Keratinocyte (primary cell): Measurements from ENCODE around the gene ZNF789. TPM values are rescaled to one million over a fixed set of nuclear protein-coding genes. Genes with fewer than 3 reads are reported as not detected.

Experiments
- DNase-seq: peaks from one replicate; pipeline ENCODE4 v3.0.0-alpha.2; 2011; ENCODE audit warnings: low read depth, missing footprints, low spot score
- FAIRE-seq: peaks from 2 replicates; lab custom pipeline; 2011; peaks lifted over from hg19 to GRCh38; lab: Jason Lieb, UNC
- H2AFZ ChIP-seq: 2 replicates; pipeline ENCODE4 v1.6.0; 2012; ENCODE audit warnings: low read length, control low read depth, inconsistent platforms; ENCODE audit not compliant: control insufficient read depth
- H3K27ac ChIP-seq: 2 replicates; pipeline ENCODE4 v1.5.1; 2011; ENCODE audit warnings: low read length; ENCODE audit not compliant: control insufficient read depth, insufficient read depth
- H3K27me3 ChIP-seq: 3 replicates; pipeline ENCODE4 v1.6.0; 2011; ENCODE audit warnings: low read length; ENCODE audit not compliant: control insufficient read depth, insufficient read depth; ENCODE audit errors: extremely low read depth
- H3K36me3 ChIP-seq, 2 experiments: 2 replicates in 1 of 2; 3 replicates in 1 of 2; pipeline ENCODE4 v1.5.1; 2011; ENCODE audit warnings: low read length in 2 of 2, mild to moderate bottlenecking in 1 of 2; ENCODE audit not compliant: control insufficient read depth in 2 of 2, insufficient read depth in 2 of 2; ENCODE audit errors: extremely low read depth in 1 of 2
- H3K4me1 ChIP-seq: 3 replicates; pipeline ENCODE4 v1.5.1; 2011; ENCODE audit warnings: low read length; ENCODE audit not compliant: control insufficient read depth, insufficient read depth; ENCODE audit errors: extremely low read depth
- H3K4me2 ChIP-seq: 3 replicates; pipeline ENCODE4 v1.6.0; 2011; ENCODE audit warnings: low read depth, low read length; ENCODE audit not compliant: control insufficient read depth, insufficient read depth; ENCODE audit errors: extremely low read depth
- H3K4me3 ChIP-seq, 3 experiments: fragments of 200-600 bp in 1 of 3; sonication (generic) in 1 of 3; 2 replicates in 2 of 3; 3 replicates in 1 of 3; pipeline ENCODE4 v1.5.1; 2011 to 2016; ENCODE audit warnings: low read length in 3 of 3, mild to moderate bottlenecking in 3 of 3, control low read depth in 2 of 3, inconsistent platforms in 1 of 3, low read depth in 1 of 3, mixed read lengths in 1 of 3, mixed run types in 1 of 3, moderate library complexity in 1 of 3; ENCODE audit not compliant: control insufficient read depth in 2 of 3, insufficient read depth in 2 of 3; ENCODE audit errors: extremely low read depth in 1 of 3
- H3K79me2 ChIP-seq: 2 replicates; pipeline ENCODE4 v1.6.0; 2012; ENCODE audit warnings: low read length; ENCODE audit not compliant: control insufficient read depth, insufficient read depth
- H3K9ac ChIP-seq: 3 replicates; pipeline ENCODE4 v1.6.0; 2011; ENCODE audit warnings: low read length; ENCODE audit not compliant: control insufficient read depth, insufficient read depth; ENCODE audit errors: extremely low read depth
- H3K9me1 ChIP-seq: 3 replicates; pipeline ENCODE4 v1.6.0; 2011; ENCODE audit warnings: low read length; ENCODE audit not compliant: control insufficient read depth, insufficient read depth; ENCODE audit errors: extremely low read depth
- H3K9me3 ChIP-seq: 2 replicates; pipeline ENCODE4 v1.5.1; 2012; ENCODE audit warnings: low read depth, low read length; ENCODE audit not compliant: control insufficient read depth
- H4K20me1 ChIP-seq: 3 replicates; pipeline ENCODE4 v1.6.0; 2011; ENCODE audit warnings: low read length; ENCODE audit not compliant: control insufficient read depth, insufficient read depth; ENCODE audit errors: extremely low read depth
- EZH2 ChIP-seq: IDR thresholded peaks from one replicate; pipeline ENCODE4 v1.6.1; 2012; ENCODE audit warnings: inconsistent platforms, mild to moderate bottlenecking, low read length, moderate library complexity
- dilution Hi-C: fragments of 300-500 bp; cut with MboI; formaldehyde crosslinking; loops from one replicate; pipeline ENCODE4 v1.7.0; 2020; ENCODE audit warnings: low sequenced_read_pairs; ENCODE audit not compliant: extremely low pct_ligation_motif_present
- polyA plus RNA-seq, 5 experiments: library from polyadenylated mRNA; depleted of rRNA in 3 of 5; stranded (reverse) in 3 of 5; stranded (forward) in 1 of 5; unstranded in 1 of 5; fragments of >200 nt; gene quantifications; 1 replicate in 1 of 5; 2 replicates in 3 of 5; 3 replicates in 1 of 5; pipeline versions ENCODE4 v1.2.1 to v1.2.3, GENCODE V29; 2011 to 2012; ENCODE audit warnings: missing spikeins in 2 of 5, low read depth in 1 of 5, low replicate concordance in 1 of 5
- TF ChIP-seq, protein P1 (sequence below), 3 experiments: IDR thresholded peaks in 1 of 3; conservative IDR thresholded peaks in 1 of 3; optimal IDR thresholded peaks in 1 of 3; 2 replicates in 2 of 3; 3 replicates in 1 of 3; pipeline versions ENCODE3 to v1.5.1; 2011; ENCODE audit warnings: low read length in 3 of 3, mild to moderate bottlenecking in 3 of 3, moderate library complexity in 2 of 3, control low read depth in 1 of 3, inconsistent platforms in 1 of 3; ENCODE audit not compliant: insufficient read depth in 2 of 3; ENCODE audit errors: extremely low read depth in 1 of 3

Gene ZNF789
- polyA plus RNA-seq, 1 donor (not counting 4 experiments of a cell fraction or from before 2014, with no cell fraction given) = 17.5 TPM

DNA sequence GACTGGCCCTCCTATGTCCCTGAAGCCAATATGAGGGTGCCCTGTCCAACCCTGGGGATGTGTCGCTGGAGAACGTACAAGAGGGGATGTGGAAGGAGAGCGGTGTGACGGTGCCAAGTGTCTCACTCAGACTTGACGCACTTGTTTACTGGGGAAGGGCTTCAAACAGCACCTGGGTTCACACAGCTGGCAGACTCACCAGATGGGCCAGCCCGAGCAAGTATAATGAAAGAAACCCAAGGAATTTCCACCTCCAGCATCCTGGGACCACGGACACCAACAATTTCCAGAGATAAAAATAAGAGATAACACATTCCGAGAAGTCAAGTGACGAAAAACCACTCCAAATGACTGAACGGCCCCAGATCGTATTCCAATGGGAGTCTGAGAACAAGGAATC lies 12.0 kb upstream of the ZNF789 start:
- peak overlapping the region; percentile 41 for H3K9ac ChIP-seq
- H3K9me1 ChIP-seq = peaks cover 4% of the 10 kb centered on the region
- H3K27ac ChIP-seq = peak overlapping the region; percentile 71
- peaks cover 91% of the 10 kb centered on the region for H3K79me2 ChIP-seq
- H3K36me3 ChIP-seq = peaks cover 32 to 56% of the 10 kb centered on the region in 2 experiments
- H2AFZ ChIP-seq = no peak overlapping the region
- no peak for DNase-seq
- peaks cover 19% of the 10 kb centered on the region for H4K20me1 ChIP-seq
- no peaks in the 10 kb centered on the region for H3K27me3 ChIP-seq
- peaks cover 17% of the 10 kb centered on the region for H3K4me1 ChIP-seq
- no peak for FAIRE-seq
- H3K4me2 ChIP-seq = peak overlapping the region; percentile 75
- dilution Hi-C loops = no loop called here
- TF ChIP-seq EZH2 = no peak
- TF ChIP-seq, protein P1, sequence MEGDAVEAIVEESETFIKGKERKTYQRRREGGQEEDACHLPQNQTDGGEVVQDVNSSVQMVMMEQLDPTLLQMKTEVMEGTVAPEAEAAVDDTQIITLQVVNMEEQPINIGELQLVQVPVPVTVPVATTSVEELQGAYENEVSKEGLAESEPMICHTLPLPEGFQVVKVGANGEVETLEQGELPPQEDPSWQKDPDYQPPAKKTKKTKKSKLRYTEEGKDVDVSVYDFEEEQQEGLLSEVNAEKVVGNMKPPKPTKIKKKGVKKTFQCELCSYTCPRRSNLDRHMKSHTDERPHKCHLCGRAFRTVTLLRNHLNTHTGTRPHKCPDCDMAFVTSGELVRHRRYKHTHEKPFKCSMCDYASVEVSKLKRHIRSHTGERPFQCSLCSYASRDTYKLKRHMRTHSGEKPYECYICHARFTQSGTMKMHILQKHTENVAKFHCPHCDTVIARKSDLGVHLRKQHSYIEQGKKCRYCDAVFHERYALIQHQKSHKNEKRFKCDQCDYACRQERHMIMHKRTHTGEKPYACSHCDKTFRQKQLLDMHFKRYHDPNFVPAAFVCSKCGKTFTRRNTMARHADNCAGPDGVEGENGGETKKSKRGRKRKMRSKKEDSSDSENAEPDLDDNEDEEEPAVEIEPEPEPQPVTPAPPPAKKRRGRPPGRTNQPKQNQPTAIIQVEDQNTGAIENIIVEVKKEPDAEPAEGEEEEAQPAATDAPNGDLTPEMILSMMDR (optimal IDR thresholded peaks at IDR 0.05 in 1 of 3, IDR thresholded peaks at IDR 0.05 in 1 of 3, conservative IDR thresholded peaks at IDR 0.05 in 1 of 3; ENCODE audit: extremely low read depth in 1 of 3, insufficient read depth in 2 of 3, low read length in 3 of 3) = no peak
- no peaks in the 10 kb centered on the region for H3K9me3 ChIP-seq
- H3K4me3 ChIP-seq = peak overlapping the region in 2 of 3 experiments; percentile 31 to 38

DNA sequence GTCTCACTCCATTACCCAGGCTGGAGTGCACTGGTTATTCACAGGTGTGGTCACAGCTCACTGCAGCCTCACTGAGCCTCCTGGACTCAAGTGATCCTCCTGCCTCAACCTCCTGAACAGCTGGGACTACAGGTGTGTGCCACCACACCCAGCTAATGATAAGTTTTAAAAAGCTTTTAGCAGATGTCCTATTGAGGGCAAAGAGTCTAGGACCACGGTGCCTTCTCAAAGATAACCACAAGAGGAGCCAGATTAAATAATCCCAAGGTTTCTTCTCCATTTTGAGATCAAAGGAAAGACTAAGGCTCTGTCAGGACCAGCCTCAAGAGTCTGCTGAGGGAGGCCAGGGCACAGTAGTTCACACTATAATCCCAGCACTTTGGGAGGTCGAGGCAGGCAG lies 11.5 kb upstream of the ZNF789 start:
- Histone ChIP-seq H3K79me2 (peaks cover 92% of the 10 kb centered on the region), H3K4me2 (peak overlapping the region; percentile 75), H3K9me3 (no peaks in the 10 kb centered on the region), H4K20me1 (peaks cover 19% of the 10 kb centered on the region), H2AFZ (no peak overlapping the region), H3K9me1 (peaks cover 4% of the 10 kb centered on the region), H3K27ac (peak overlapping the region; percentile 71), H3K4me1 (peaks cover 20% of the 10 kb centered on the region), H3K9ac (peak overlapping the region; percentile 41), H3K36me3 (peaks cover 32 to 50% of the 10 kb centered on the region in 2 experiments), H3K27me3 (no peaks in the 10 kb centered on the region), H3K4me3 (peak overlapping the region in 1 of 3 experiments; percentile 38)
- DNase-seq (no peak), FAIRE-seq (no peak)
- TF ChIP-seq, protein P1 (optimal IDR thresholded peaks at IDR 0.05 in 1 of 3, IDR thresholded peaks at IDR 0.05 in 1 of 3, conservative IDR thresholded peaks at IDR 0.05 in 1 of 3; ENCODE audit: extremely low read depth in 1 of 3, insufficient read depth in 2 of 3, low read length in 3 of 3) = peak in 2 of 3 experiments; percentile 2 to 24
- TF ChIP-seq EZH2 = no peak
- dilution Hi-C loops = no loop called here
